ENCODE data around the gene PGGHG. TPM values are rescaled to one million over a fixed set of nuclear protein-coding genes. Genes with fewer than 3 reads are reported as not detected.
A peak's percentile ranks its signal among the peaks of the same experiment; 100 is the strongest.
"Not testable (repeated sequence)": the region's sequence is repeated elsewhere in the genome, so short reads cannot be mapped to it uniquely, and the experiment has no call there.

Gene PGGHG
- total and polyA plus RNA-seq, 8 donors: 8.9 to 4,700 (median 357) TPM

GRCh38 chr11:284105-285020 is 4.6 kb upstream of the PGGHG start:
- no peak overlapping the region for H3K27ac ChIP-seq
- intact Hi-C loops (cut with DNase I): no loop called here
- no peaks in the 10 kb centered on the region for H3K9me3 ChIP-seq
- TF ChIP-seq CTCF (IDR thresholded peaks at IDR 0.05): no peak
- no peak overlapping the region for H3K4me3 ChIP-seq
- FAIRE-seq (no peak), DNase-seq (peak in 5 of 6 donors; percentile 10 to 79 (median 53)), ATAC-seq (no peak)
- 88 to 90% methylated on average over 24 of the region's 24 CpGs for WGBS, 2 donors
- H3K27me3 ChIP-seq: peaks cover 0 to 32% (median 14%) of the 10 kb centered on the region in 4 donors
- no peaks in the 10 kb centered on the region for H3K36me3 ChIP-seq
- H3K4me1 ChIP-seq: peaks cover 0 to 19% (median 0%) of the 10 kb centered on the region in 3 donors

- no peak for TF ChIP-seq CTCF (IDR thresholded peaks at IDR 0.05)
- H3K4me1 ChIP-seq: peaks cover 0 to 10% (median 0%) of the 10 kb centered on the region in 3 donors
- H3K4me3 ChIP-seq: no peak overlapping the region
- FAIRE-seq (no peak), ATAC-seq (no peak), DNase-seq (peak in 5 of 6 donors; percentile 9 to 73 (median 43))
- intact Hi-C loops (cut with DNase I): no loop called here
- no peak overlapping the region for H3K27ac ChIP-seq
- 86 to 88% methylated on average over 24 to 29 of the region's 29 CpGs for WGBS, 2 donors
- no peaks in the 10 kb centered on the region for H3K36me3 ChIP-seq
- no peaks in the 10 kb centered on the region for H3K9me3 ChIP-seq
- H3K27me3 ChIP-seq: peaks cover 0 to 29% (median 11%) of the 10 kb centered on the region in 4 donors
Observed at GRCh38 chr11:285021-285893, 3.7 kb upstream of the PGGHG start.

GRCh38 chr11:285894-286220 is 3.1 kb upstream of the PGGHG start:
- Histone ChIP-seq H3K9me3 (no peaks in the 10 kb centered on the region), H3K27ac (no peak overlapping the region), H3K4me1 (peaks cover 0 to 5% (median 0%) of the 10 kb centered on the region in 3 donors), H3K36me3 (no peaks in the 10 kb centered on the region), H3K27me3 (peaks cover 0 to 25% (median 10%) of the 10 kb centered on the region in 4 donors), H3K4me3 (no peak overlapping the region)
- DNase-seq: peak; percentile 5 to 47 (median 23)
- ATAC-seq: no peak
- no peak for TF ChIP-seq CTCF (IDR thresholded peaks at IDR 0.05)
- no peak for FAIRE-seq
- intact Hi-C loops (cut with DNase I): no loop called here
- whole genome bisulfite sequencing, 2 donors: 82 to 86% methylated on average over 8 of the region's 8 CpGs

- H3K4me1 ChIP-seq; H3K36me3 ChIP-seq; FAIRE-seq; H3K9me3 ChIP-seq; intact Hi-C loops (cut with DNase I): not testable (repeated sequence)
- ATAC-seq (peak in 3 of 4 donors; percentile 4 to 12 (median 6)), DNase-seq (peak; percentile 39 to 95 (median 84))
- peaks cover 0 to 11% (median under 1%) of the 10 kb centered on the region in 4 donors for H3K27me3 ChIP-seq
- H3K4me3 ChIP-seq: peak overlapping the region in 1 of 4 donors; percentile 91
- peak overlapping the region; percentile 80 to 93 (median 88) for H3K27ac ChIP-seq
- 50 to 58% methylated on average over 26 to 27 of the region's 27 CpGs for WGBS, 2 donors
Observed at GRCh38 chr11:286977-287820, 1.7 kb upstream of the PGGHG start.
